ENCODE measurements around the gene FBXO24.

DNA sequence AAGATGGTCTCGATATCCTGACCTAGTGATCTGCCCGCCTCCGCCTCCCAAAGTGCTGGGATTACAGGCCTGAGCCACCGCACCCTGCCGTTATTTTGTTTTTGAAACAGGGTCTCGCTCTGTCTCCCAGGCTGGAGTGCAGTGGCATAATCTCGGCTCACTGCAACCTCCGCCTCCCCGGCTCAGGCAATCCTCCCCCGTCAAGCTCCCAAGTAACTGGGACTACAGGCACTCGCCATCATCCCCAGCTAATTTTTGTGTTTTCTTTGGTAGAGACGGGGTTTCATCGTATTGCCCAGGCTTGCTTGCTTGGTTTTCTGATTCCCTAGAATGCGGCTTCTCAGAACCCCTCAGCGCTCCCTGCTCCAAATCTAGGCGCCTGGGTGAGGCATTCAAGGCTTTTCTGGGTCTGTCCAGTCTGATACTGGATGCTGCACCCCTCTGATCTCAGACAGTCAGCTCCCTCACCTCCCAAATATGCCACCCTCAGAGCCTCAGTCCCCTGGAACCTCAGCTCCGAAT is 53.9 kb downstream of the FBXO24 start:
- TF ChIP-seq SUZ12 (IDR thresholded peaks at IDR 0.05; ENCODE audit: low read length) (no peak), TBP (IDR thresholded peaks at IDR 0.05; ENCODE audit: low read depth, low read length) (no peak), RNF2 (IDR thresholded peaks at IDR 0.05; ENCODE audit: borderline replicate concordance, low read depth, low read length, missing control alignments, poor library complexity, severe bottlenecking) (no peak), GABPA (IDR thresholded peaks at IDR 0.05; ENCODE audit: borderline replicate concordance, insufficient read depth, low read length) (no peak), ZNF274 (IDR thresholded peaks at IDR 0.05; ENCODE audit: borderline replicate concordance, extremely low read depth, low read length) (no peak)
- TF ChIP-seq, protein P1, sequence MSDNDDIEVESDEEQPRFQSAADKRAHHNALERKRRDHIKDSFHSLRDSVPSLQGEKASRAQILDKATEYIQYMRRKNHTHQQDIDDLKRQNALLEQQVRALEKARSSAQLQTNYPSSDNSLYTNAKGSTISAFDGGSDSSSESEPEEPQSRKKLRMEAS (IDR thresholded peaks at IDR 0.05), result no peak

Data from H1 (cell line).